MCF 10A (cell line): ENCODE data around the gene FAM228A. TPM values are rescaled to one million over a fixed set of nuclear protein-coding genes. Genes with fewer than 3 reads are reported as not detected.

Source experiments
- BruUV-seq: library from RNA; stranded (reverse); fragments of 400-500 nt; replicated peaks from 2 replicates; lab custom pipeline; 2021; lab: Mats Ljungman, UMichigan
- CTCF ChIA-PET: fragments of 300-600 bp; sonication (Branson Sonifier 250); formaldehyde crosslinking; extraction: SDS; loops from one replicate; lab custom pipeline; 2021; ENCODE audit warnings: antibody characterized with exemption, inconsistent platforms; lab: Yijun Ruan, JAX
- POLR2A ChIA-PET: fragments of 300-600, 350-650 bp; sonication (Branson Sonifier 250); formaldehyde crosslinking; extraction: SDS; loops from one replicate; lab custom pipeline; 2020; ENCODE audit warnings: antibody characterized with exemption, inconsistent platforms; lab: Yijun Ruan, JAX
- DNase-seq: peaks from one replicate; pipeline ENCODE4 v3.0.0-alpha.2; 2018; ENCODE audit not compliant: unreplicated experiment
- H3K27ac Mint-ChIP-seq: one replicate; pipeline ENCODE4 v1.8.0; 2022; ENCODE audit warnings: mild to moderate bottlenecking, low read depth, mixed read lengths; ENCODE audit not compliant: unreplicated experiment
- H3K27me3 Mint-ChIP-seq: one replicate; pipeline ENCODE4 v1.8.0; 2022; ENCODE audit warnings: mixed read lengths; ENCODE audit not compliant: insufficient read depth, unreplicated experiment
- H3K36me3 Mint-ChIP-seq: one replicate; pipeline ENCODE4 v1.8.0; 2022; ENCODE audit warnings: mild to moderate bottlenecking, moderate library complexity, mixed read lengths; ENCODE audit not compliant: insufficient read depth, unreplicated experiment
- H3K4me1 Mint-ChIP-seq: one replicate; pipeline ENCODE4 v1.8.0; 2022; ENCODE audit warnings: mixed read lengths; ENCODE audit not compliant: insufficient read depth, unreplicated experiment
- H3K4me3 Mint-ChIP-seq: one replicate; pipeline ENCODE4 v1.8.0; 2022; ENCODE audit warnings: mild to moderate bottlenecking, moderate library complexity, mixed read lengths; ENCODE audit not compliant: unreplicated experiment
- H3K9me3 Mint-ChIP-seq: one replicate; pipeline ENCODE4 v1.8.0; 2022; ENCODE audit warnings: mixed read lengths; ENCODE audit not compliant: unreplicated experiment
- CTCF ChIP-seq: fragments of 200-600 bp; IDR thresholded peaks from one replicate; pipeline ENCODE4 v1.8.0; 2022; ENCODE audit warnings: antibody characterized with exemption, mild to moderate bottlenecking; ENCODE audit not compliant: unreplicated experiment
- intact Hi-C: fragments of 100-400 bp; cut with micrococcal nuclease; formaldehyde crosslinking; loops from 2 replicates; pipeline ENCODE4 v1.14.1; 2022
- total RNA-seq: library from RNA; stranded (reverse); gene quantifications from 2 replicates; pipeline ENCODE4 v1.2.3, GENCODE V29; 2022

The FAM228A gene
- total RNA-seq, 1 experiment from 2014 or later, result not detected

DNA sequence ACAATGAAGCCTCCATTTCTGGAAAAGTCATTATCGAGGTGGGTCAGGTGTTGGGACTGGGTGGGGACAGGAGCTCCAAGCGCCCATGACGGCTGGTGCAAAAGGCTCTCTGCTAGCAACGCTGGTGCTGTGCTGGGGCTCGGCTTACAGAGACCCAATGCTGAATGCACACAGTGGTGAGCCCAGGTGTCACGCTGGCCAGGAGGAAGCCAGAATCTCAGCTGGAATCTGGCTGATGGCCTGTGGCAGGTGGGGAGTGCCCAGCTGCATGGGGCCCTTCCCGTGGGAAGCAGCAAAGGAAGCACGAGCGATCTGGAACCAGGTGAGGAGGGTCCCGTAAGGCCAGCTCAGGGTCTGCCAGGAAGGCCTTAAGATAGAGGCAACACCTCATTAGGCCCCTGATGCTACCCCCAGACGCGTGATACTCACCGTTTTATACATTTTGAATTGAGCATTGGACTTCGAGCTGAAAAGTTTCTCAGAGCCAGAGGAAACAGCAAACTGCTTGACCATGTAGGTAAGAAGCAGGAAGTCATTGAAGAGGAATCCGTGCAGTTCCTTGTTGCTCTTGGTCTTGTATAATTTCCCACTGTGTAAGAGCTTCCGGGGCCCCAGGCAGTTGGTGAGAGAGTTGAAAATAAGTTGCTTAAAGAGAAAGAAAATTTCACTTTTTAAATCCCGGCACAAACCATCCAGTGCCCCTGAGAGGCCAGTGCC is 34.7 kb downstream of the FAM228A start:
- BruUV-seq, result no TSS peak
- Mint-ChIP-seq H3K27ac (no peak overlapping the region), H3K36me3 (peaks cover 48% of the 10 kb centered on the region), H3K4me3 (no peak overlapping the region), H3K27me3 (no peaks in the 10 kb centered on the region), H3K4me1 (no peaks in the 10 kb centered on the region), H3K9me3 (no peaks in the 10 kb centered on the region)
- POLR2A ChIA-PET, result no interaction called here
- CTCF ChIA-PET, result no interaction called here
- intact Hi-C loops, result no loop called here
- DNase-seq, result no peak
- no peak for TF ChIP-seq CTCF

- no TSS peak for BruUV-seq
- intact Hi-C loops, result no loop called here
- TF ChIP-seq CTCF, result no peak
- CTCF ChIA-PET, result no interaction called here
- Mint-ChIP-seq H3K4me3 (no peak overlapping the region), H3K9me3 (no peaks in the 10 kb centered on the region), H3K27ac (no peak overlapping the region), H3K4me1 (no peaks in the 10 kb centered on the region), H3K36me3 (peaks cover 52% of the 10 kb centered on the region), H3K27me3 (no peaks in the 10 kb centered on the region)
- DNase-seq, result no peak
- POLR2A ChIA-PET, result no interaction called here
Observed at GRCh38 chr2:24210106-24210455, 35.2 kb downstream of the FAM228A start.

GRCh38 chr2:24210723-24211122 is 35.9 kb downstream of the FAM228A start:
- H3K4me3 Mint-ChIP-seq, result no peak overlapping the region
- H3K27ac Mint-ChIP-seq, result no peak overlapping the region
- peaks cover 56% of the 10 kb centered on the region for H3K36me3 Mint-ChIP-seq
- no peaks in the 10 kb centered on the region for H3K4me1 Mint-ChIP-seq
- intact Hi-C loops, result no loop called here
- no peak for TF ChIP-seq CTCF
- H3K9me3 Mint-ChIP-seq, result no peaks in the 10 kb centered on the region
- H3K27me3 Mint-ChIP-seq, result no peaks in the 10 kb centered on the region
- no peak for DNase-seq
- ChIA-PET POLR2A (no interaction called here), CTCF (no interaction called here)
- no TSS peak for BruUV-seq

GRCh38 chr2:24211408-24211807 is 36.6 kb downstream of the FAM228A start:
- intact Hi-C loops, result no loop called here
- H3K27ac Mint-ChIP-seq, result no peak overlapping the region
- CTCF ChIA-PET, result interaction anchor here (0.6 to 0.9 kb wide), 3 partner anchors 14 to 618 kb away, joined by 3 read pairs; no protein-coding TSS in a partner anchor
- no peak for DNase-seq
- H3K36me3 Mint-ChIP-seq, result peaks cover 56% of the 10 kb centered on the region
- POLR2A ChIA-PET, result interaction anchor here (0.6 kb wide), 1 partner anchor 35 kb away, joined by 3 read pairs; no protein-coding TSS in a partner anchor
- H3K9me3 Mint-ChIP-seq, result no peaks in the 10 kb centered on the region
- no peak overlapping the region for H3K4me3 Mint-ChIP-seq
- no peak for TF ChIP-seq CTCF
- no peaks in the 10 kb centered on the region for H3K4me1 Mint-ChIP-seq
- no peaks in the 10 kb centered on the region for H3K27me3 Mint-ChIP-seq
- BruUV-seq, result no TSS peak
